Astrocyte (in vitro differentiated cells and primary cell): Measurements from ENCODE around the gene UBE2R2. TPM values are rescaled to one million over a fixed set of nuclear protein-coding genes. Genes with fewer than 3 reads are reported as not detected.

Source experiments
- DNase-seq: peaks from one replicate; pipeline ENCODE4 v3.0.0-alpha.2; 2010; ENCODE audit warnings: low read depth
- FAIRE-seq: peaks from 2 replicates; lab custom pipeline; 2011; peaks lifted over from hg19 to GRCh38; lab: Jason Lieb, UNC
- H2AFZ ChIP-seq: 2 replicates; pipeline ENCODE4 v1.6.0; 2012; ENCODE audit warnings: low read depth, low read length, inconsistent platforms
- H3K27ac ChIP-seq: 2 replicates; pipeline ENCODE4 v1.5.1; 2011; ENCODE audit warnings: low read depth, low read length, inconsistent platforms
- H3K27me3 ChIP-seq: 2 replicates; pipeline ENCODE4 v1.6.0; 2011; ENCODE audit warnings: low read length, inconsistent platforms; ENCODE audit not compliant: insufficient read depth
- H3K36me3 ChIP-seq: 2 replicates; pipeline ENCODE4 v1.5.1; 2011; ENCODE audit warnings: low read length, inconsistent platforms; ENCODE audit not compliant: insufficient read depth
- H3K4me1 ChIP-seq: 2 replicates; pipeline ENCODE4 v1.5.1; 2011; ENCODE audit warnings: low read length, inconsistent platforms; ENCODE audit not compliant: insufficient read depth
- H3K4me2 ChIP-seq: 2 replicates; pipeline ENCODE4 v1.6.0; 2012; ENCODE audit warnings: low read length, inconsistent platforms
- H3K4me3 ChIP-seq: 2 replicates; pipeline ENCODE4 v1.5.1; 2011; ENCODE audit warnings: low read depth, mild to moderate bottlenecking, low read length, inconsistent platforms; ENCODE audit not compliant: insufficient read depth
- H3K79me2 ChIP-seq: 2 replicates; pipeline ENCODE4 v1.6.0; 2012; ENCODE audit warnings: mild to moderate bottlenecking, low read length, inconsistent platforms; ENCODE audit not compliant: insufficient read depth
- H3K9ac ChIP-seq: 2 replicates; pipeline ENCODE4 v1.6.0; 2012; ENCODE audit warnings: mild to moderate bottlenecking, low read length, inconsistent platforms
- H3K9me3 ChIP-seq: 2 replicates; pipeline ENCODE4 v1.5.1; 2012; ENCODE audit warnings: low read depth, mild to moderate bottlenecking, low read length, inconsistent platforms; ENCODE audit not compliant: insufficient read depth
- H4K20me1 ChIP-seq: 2 replicates; pipeline ENCODE4 v1.6.0; 2012; ENCODE audit warnings: low read length, inconsistent platforms; ENCODE audit not compliant: insufficient read depth
- H3K27ac Mint-ChIP-seq: one replicate; pipeline ENCODE4 v1.8.0; 2021; ENCODE audit warnings: mild to moderate bottlenecking, mixed read lengths; ENCODE audit not compliant: unreplicated experiment
- H3K27me3 Mint-ChIP-seq: one replicate; pipeline ENCODE4 v1.8.0; 2021; ENCODE audit warnings: low read depth, mixed read lengths; ENCODE audit not compliant: unreplicated experiment
- H3K36me3 Mint-ChIP-seq: one replicate; pipeline ENCODE4 v1.8.0; 2021; ENCODE audit warnings: low read depth, mixed read lengths; ENCODE audit not compliant: unreplicated experiment
- H3K4me1 Mint-ChIP-seq: one replicate; pipeline ENCODE4 v1.8.0; 2021; ENCODE audit warnings: low read depth, mixed read lengths; ENCODE audit not compliant: unreplicated experiment
- H3K4me3 Mint-ChIP-seq: one replicate; pipeline ENCODE4 v1.8.0; 2021; ENCODE audit warnings: mild to moderate bottlenecking, moderate library complexity, mixed read lengths; ENCODE audit not compliant: unreplicated experiment
- H3K9me3 Mint-ChIP-seq: one replicate; pipeline ENCODE4 v1.8.0; 2021; ENCODE audit warnings: mild to moderate bottlenecking, mixed read lengths; ENCODE audit not compliant: unreplicated experiment
- EZH2 ChIP-seq: IDR thresholded peaks from 2 replicates; pipeline ENCODE4 v1.6.1; 2012; ENCODE audit warnings: mild to moderate bottlenecking, low read length, inconsistent platforms; ENCODE audit not compliant: insufficient read depth
- total RNA-seq: library from RNA; stranded (reverse); gene quantifications from 2 replicates; pipeline ENCODE4 v1.2.1, GENCODE V29; 2021
- TF ChIP-seq, protein P1 (sequence below): IDR thresholded peaks from 2 replicates; pipeline ENCODE4 v1.5.1; 2011; ENCODE audit warnings: low read depth, mild to moderate bottlenecking, inconsistent platforms, low read length, moderate library complexity; ENCODE audit not compliant: insufficient read depth

The UBE2R2 gene
- total RNA-seq, 1 donor from 2014 or later: 48.7 TPM

DNA sequence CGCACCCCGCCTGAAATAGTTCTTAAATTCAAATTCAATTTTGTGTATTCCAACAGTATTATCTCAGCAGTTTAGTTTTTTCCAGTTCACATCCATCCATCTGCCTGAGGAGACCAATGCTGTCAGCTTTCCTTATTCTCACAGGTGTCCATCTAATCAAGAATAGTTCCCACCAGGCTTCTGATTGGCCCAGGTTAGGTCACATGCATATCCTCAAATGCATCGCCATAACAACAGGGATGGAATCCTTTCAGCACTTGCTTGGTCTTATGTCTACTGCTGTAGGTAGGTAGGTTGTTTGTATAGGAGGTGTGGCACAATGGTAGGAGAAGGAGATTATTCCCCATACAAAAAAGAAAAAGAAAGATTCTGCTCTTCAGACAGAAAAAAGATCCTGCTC is 91.2 kb downstream of the UBE2R2 start:
- Histone ChIP-seq H3K27me3 (no peaks in the 10 kb centered on the region), H3K9me3 (no peaks in the 10 kb centered on the region), H3K27ac (no peak overlapping the region), H3K4me1 (no peaks in the 10 kb centered on the region), H4K20me1 (peaks cover 75% of the 10 kb centered on the region), H3K79me2 (peaks cover 76% of the 10 kb centered on the region), H3K9ac (no peak overlapping the region), H3K4me3 (no peak overlapping the region), H3K4me2 (no peak overlapping the region), H3K36me3 (peaks cover 8% of the 10 kb centered on the region), H2AFZ (no peak overlapping the region)
- H3K4me1 Mint-ChIP-seq: peaks cover 14% of the 10 kb centered on the region
- no peak for FAIRE-seq
- H3K27ac Mint-ChIP-seq: peak overlapping the region; percentile 15
- no peak overlapping the region for H3K4me3 Mint-ChIP-seq
- DNase-seq: no peak
- H3K36me3 Mint-ChIP-seq: peaks cover 3% of the 10 kb centered on the region
- no peaks in the 10 kb centered on the region for H3K9me3 Mint-ChIP-seq
- no peaks in the 10 kb centered on the region for H3K27me3 Mint-ChIP-seq
- no peak for TF ChIP-seq EZH2
- TF ChIP-seq, protein P1, sequence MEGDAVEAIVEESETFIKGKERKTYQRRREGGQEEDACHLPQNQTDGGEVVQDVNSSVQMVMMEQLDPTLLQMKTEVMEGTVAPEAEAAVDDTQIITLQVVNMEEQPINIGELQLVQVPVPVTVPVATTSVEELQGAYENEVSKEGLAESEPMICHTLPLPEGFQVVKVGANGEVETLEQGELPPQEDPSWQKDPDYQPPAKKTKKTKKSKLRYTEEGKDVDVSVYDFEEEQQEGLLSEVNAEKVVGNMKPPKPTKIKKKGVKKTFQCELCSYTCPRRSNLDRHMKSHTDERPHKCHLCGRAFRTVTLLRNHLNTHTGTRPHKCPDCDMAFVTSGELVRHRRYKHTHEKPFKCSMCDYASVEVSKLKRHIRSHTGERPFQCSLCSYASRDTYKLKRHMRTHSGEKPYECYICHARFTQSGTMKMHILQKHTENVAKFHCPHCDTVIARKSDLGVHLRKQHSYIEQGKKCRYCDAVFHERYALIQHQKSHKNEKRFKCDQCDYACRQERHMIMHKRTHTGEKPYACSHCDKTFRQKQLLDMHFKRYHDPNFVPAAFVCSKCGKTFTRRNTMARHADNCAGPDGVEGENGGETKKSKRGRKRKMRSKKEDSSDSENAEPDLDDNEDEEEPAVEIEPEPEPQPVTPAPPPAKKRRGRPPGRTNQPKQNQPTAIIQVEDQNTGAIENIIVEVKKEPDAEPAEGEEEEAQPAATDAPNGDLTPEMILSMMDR: no peak

DNA sequence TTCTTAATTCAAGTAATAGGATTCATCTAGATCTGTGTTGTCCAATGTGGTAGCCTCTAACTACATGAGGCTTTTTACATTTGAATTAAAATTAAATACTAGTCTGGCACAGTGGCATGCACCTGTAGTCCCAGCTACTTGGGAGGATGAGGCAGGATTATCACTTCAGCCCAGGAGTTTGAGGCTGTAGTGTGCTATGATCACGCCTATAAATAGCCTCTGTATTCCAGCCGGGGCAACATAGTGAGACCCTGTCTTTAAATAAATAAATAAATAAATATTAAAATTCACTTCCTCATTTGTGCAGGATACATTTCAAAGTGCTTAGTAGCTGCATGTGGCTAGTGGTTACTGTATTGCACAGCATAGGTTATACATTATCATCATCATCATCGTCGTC is 91.8 kb downstream of the UBE2R2 start:
- DNase-seq (no peak), FAIRE-seq (no peak)
- Mint-ChIP-seq H3K27ac (no peak overlapping the region), H3K4me1 (peaks cover 14% of the 10 kb centered on the region), H3K27me3 (no peaks in the 10 kb centered on the region), H3K4me3 (no peak overlapping the region), H3K36me3 (peaks cover 3% of the 10 kb centered on the region), H3K9me3 (no peaks in the 10 kb centered on the region)
- H3K36me3 ChIP-seq: peaks cover 10% of the 10 kb centered on the region
- H4K20me1 ChIP-seq: peaks cover 68% of the 10 kb centered on the region
- no peaks in the 10 kb centered on the region for H3K4me1 ChIP-seq
- H3K27ac ChIP-seq: no peak overlapping the region
- TF ChIP-seq, protein P1: no peak
- TF ChIP-seq EZH2: no peak
- no peak overlapping the region for H3K9ac ChIP-seq
- no peak overlapping the region for H3K4me3 ChIP-seq
- no peak overlapping the region for H2AFZ ChIP-seq
- H3K27me3 ChIP-seq: no peaks in the 10 kb centered on the region
- peaks cover 76% of the 10 kb centered on the region for H3K79me2 ChIP-seq
- no peaks in the 10 kb centered on the region for H3K9me3 ChIP-seq
- no peak overlapping the region for H3K4me2 ChIP-seq

DNA sequence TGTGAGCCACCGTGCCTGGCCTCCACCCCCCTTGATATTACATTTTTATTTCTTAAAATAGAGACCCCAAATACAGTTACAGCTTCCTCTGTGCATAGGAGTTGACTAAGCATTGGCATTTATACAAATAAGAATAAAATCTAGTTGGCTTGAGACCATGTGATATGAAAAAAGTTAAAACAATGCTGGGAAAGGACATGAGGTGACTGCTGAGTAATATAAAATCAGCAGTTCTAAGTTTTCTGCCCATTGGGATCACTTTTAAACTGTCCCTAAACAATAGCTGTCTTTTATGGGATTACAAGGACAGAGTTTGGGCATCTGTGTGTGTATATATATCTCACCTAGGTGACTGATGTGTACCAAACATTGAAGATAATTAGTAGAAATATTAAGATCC is 96.6 kb downstream of the UBE2R2 start:
- Histone ChIP-seq H3K9ac (no peak overlapping the region), H3K36me3 (peaks cover 28% of the 10 kb centered on the region), H3K27ac (no peak overlapping the region), H3K4me3 (no peak overlapping the region), H3K79me2 (peaks cover 41% of the 10 kb centered on the region), H3K4me1 (no peaks in the 10 kb centered on the region), H3K27me3 (no peaks in the 10 kb centered on the region), H2AFZ (no peak overlapping the region), H4K20me1 (peaks cover 51% of the 10 kb centered on the region), H3K4me2 (no peak overlapping the region), H3K9me3 (no peaks in the 10 kb centered on the region)
- FAIRE-seq: no peak
- Mint-ChIP-seq H3K36me3 (peaks cover 14% of the 10 kb centered on the region), H3K9me3 (no peaks in the 10 kb centered on the region), H3K4me1 (no peaks in the 10 kb centered on the region), H3K4me3 (no peak overlapping the region), H3K27ac (no peak overlapping the region), H3K27me3 (no peaks in the 10 kb centered on the region)
- TF ChIP-seq, protein P1: no peak
- DNase-seq: no peak
